DMS 273 treated with DMSO at 0.1 percent for 48 hours (cell line): ENCODE measurements around the gene CSGALNACT2.
"Not testable (repeated sequence)": the region's sequence is repeated elsewhere in the genome, so short reads cannot be mapped to it uniquely, and the experiment has no call there.

Experiments used
- DNase-seq: peaks from one replicate; lab custom pipeline; 2025; lab: John Stamatoyannopoulos, UW

The CSGALNACT2 gene

DNA sequence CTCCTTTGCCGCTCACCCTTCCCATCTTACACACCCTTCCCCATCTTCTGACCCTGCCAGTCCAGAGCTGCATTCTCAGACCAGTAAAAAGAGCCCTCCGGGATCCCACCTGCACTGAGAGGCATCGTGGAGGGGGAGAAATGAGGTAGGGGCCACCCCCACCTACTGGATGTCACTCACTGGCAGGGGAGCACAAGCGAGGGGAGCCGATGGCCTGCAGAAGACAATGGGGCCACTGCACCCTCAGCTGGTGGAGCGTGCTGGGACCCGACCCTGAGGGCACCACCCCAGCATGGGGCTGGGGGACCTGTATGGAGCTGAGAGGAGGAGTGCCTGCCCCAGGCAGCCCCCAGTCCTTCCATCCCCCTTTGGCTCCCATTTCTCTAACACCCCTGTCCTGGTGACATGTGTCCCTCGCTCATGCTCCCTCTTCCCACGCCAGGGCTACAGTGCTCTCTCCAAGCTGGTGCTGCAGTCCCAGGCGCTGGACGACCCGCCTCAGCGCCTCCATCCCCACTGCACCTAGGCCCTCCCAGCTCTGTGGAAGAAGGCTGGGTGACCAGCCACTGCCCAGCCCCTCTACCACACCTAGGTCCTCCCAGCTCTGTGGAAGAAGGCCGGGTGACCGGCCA, 78.8 kb downstream of the CSGALNACT2 start:
- no peak for DNase-seq

DNA sequence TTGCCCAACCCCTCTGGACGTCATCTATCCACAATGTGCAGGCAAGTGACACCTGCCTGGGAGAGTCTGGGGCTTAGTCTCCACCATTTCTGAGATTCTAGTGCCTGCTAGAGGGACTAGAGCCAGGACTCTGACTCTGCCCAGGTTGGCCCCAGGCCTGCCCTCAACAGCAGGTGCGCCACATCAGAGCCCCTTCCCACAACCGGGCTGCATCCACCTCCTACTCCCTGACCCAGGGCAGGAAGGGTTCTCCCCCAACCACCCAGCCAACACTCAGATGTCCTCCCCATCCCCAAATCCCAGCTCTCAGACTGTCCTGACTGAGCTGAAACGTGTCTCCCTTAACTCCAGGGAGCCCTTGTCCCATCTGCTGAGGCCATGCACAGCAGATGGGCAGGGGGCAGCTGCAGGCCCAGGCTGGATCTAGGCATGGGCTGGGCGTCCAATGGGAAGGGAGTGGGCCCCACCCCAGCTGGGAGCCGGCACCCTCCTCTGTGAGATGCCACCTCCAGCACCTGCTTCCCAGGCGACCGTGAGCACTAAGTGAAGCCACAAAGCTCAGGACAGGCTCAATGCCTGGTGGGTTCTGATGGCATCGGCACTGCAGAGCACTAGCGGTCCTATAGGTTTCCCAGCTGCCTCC, 79.4 kb downstream of the CSGALNACT2 start:
- peak; percentile 33 for DNase-seq

DNA sequence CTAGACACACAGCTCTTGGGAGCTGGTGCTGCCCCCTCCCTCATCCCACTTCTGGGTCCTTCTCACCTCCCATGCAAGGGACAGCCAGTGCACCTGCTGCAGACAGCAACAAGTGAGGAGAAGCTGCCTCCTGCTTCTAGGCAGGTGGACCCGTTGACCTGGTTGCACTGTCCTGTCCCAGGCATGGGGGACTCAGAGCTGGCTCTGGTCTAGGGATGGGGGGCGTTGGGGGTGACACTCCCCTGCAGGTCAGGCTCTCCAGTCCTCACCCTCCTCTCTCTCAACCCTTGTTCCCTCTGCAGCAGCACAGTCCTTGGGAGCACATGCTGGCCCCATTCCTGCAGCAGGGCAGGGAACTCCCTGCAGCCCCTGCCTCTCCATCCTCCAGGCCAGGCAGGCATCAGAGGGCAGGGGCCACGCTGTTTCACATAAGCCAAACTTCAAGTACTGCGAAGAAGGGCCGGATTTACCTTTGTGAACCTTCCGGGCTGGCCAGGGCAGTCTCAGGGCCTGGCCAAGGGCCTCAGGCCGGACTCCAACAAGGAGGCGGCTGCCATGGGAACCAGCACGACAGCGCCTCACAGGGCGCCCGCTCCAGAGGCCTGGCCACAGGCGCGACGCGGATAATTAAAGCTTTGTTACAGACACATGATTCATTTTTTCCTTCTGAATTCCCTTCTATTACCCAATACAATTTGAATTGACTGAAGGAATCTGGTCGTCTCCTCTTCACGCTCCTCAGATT, 80.1 kb downstream of the CSGALNACT2 start:
- DNase-seq: no peak

DNA sequence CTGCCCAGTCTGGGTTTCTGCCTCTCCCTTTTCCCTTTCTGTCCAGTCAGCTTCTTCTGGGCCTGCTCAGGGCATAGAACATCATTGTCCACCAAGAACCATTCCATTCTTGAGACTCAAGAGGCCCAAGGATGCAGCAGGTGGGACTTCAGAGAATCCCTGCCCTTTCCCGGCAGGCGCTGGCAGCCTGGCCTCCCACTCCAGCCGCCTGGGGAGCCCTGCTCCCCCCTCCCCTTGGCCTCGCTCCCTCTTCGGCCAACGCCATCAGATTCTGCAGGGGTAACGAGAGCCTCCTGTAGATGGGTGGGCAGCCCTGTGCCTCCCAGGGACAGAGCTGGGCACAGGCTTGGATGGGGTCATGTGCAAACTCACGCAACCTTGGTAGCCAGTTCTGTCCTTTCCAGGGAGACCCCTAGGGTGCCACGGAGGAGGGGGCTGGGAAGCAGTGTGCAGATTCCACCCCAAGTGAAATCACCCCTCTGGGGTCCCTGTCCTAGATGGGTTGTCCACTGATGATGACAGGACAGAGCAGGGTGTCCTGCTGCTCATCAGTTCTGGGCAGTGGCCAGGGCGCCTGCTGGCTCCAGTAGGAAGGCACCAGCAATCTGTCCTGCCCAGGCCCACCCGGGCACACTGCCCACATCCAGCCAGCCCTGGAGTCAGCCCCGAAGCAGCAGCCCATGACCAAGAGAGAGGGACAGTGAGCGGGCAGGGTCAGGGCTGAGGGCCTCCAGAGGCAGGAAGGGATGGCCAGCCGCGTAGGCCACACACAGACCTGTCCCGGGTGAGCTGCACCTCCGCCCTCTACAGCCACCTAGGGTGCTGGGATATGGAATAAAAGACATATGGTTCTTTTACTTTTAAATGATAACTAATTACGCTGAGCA, 80.9 kb downstream of the CSGALNACT2 start:
- DNase-seq: no peak

DNA sequence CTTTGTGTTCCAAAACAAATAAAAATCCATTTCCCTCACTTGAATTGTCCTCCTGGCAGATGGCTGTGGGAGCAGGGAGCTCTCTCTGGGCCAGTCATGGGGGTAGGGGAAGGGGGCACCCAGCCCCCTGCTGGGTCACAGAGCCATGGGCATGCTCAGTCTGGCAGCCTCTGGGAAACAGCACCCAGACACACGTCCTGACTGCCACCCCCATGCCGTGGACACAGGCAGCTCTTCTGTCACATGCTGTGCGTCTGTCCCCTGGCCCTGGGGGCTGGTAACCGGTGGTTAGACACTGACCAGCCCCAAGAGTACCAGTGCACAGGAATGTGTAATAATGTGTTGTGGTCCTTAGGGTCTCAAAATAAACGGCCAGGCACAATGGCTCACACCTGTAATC, 81.6 kb downstream of the CSGALNACT2 start:
- no peak for DNase-seq

DNA sequence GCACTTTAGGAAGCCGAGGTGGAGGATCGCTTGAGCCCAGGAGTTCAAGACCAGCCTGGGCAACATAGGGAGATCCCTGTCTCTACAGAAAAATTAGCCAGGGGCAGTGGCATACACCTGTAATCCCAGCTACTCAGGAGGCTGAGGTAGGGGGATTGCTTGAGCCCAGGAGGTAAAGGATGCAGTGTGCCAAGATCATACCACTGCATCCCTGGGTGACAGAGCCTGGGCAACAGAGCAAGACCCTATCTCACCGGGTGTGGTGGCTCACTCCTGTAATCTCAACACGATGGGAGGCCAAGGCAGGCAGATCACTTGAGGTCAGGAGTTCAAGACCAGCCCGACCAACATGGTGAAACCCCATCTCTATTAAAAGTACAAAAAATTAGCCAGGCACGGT, 82.0 kb downstream of the CSGALNACT2 start:
- not testable (repeated sequence) for DNase-seq

DNA sequence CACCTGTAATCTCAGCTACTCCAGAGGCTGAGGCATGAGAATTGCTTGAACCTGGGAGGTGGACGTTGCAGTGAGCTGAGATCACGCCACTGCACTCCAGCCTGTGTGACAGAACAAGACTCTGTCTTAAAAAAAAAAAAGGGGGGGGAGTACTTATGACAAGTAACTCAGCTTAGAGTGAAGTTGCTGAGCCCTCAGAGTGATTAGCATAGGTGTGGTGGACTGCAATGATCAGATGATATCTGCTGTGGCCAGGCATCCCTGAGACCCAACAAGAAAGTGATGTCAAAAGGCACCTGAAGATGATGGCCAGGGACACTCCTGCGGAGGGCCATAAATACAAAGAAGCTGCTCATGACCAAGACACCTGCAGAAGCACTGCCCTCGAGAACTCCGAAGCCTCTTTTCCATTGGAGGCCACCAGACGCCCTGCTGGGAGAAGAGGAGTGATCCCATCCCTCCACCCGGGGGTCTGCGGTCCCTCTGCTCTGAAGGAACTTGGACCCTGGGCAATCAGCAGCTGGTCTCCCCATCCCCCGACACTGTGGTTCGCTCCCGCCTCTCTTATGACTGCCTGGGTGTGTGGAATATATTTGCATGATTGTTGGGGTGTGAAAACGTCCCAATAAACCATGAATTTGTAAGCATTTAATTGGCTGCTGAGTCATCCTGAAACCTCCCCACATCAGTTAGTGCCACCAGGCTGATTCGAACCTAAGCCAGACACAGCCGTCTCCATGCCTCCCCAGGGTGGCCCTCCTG, 82.6 kb downstream of the CSGALNACT2 start:
- no peak for DNase-seq

DNA sequence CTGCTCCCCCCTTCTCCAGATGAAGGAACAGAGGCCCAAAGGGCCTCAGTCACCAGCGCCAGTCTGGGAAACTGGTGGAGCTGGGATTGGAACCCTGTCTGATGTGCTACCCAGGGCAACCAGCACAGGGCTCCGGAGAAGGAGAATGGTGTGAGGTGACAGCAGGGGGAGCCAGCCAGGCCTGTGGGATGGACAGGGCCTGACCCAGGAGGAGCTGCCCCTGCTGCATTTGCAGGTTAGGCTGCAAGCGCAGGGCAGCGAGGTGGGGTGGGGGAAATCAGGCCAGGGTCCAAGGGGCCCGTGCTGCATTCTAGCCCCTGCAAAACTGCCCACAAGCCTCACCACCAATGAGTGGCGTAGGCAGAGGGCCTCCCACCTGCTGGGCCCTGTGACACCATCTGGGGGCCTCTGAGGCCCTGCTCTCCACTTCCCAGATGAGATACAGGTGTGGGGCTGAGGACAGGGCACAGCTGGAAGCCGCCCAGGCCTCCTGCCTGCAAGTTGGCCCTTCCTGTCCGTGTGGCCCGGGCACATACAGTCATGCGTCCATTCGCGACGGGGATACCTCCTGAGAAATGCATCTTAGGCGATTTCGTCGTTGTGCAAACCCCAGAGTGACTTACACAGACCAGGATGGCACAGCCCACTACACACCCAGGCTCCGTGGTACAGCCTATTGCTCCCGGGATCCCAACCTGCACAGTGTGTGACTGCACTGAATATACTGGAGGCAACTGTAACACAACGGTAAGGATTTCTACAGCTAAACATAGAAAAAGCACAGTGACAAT, 83.4 kb downstream of the CSGALNACT2 start:
- DNase-seq: no peak

DNA sequence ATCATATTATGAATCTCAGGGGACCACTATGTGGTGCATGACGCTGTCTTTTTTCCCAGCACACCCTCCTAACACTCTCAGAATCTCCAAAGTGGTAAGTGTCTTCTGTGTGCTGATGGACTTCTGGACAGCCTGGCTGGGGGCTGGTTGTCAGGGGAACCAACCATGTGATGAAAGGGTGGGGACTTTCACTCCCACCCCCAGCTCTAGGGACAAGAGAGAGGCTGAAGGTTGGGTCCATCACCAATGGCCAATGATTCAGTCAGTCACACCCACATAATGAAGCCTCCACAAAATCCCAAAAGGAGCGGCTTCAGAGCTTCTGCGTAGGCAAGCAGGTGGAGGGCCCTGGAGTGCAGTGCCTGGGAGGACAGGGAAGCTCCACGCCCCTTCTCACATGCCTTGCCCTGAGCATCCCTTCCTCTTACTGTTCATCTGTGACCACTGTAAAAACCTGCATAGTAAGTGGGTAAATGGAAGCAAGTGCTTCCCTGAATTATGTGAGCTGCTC, 84.0 kb downstream of the CSGALNACT2 start:
- DNase-seq: no peak

DNA sequence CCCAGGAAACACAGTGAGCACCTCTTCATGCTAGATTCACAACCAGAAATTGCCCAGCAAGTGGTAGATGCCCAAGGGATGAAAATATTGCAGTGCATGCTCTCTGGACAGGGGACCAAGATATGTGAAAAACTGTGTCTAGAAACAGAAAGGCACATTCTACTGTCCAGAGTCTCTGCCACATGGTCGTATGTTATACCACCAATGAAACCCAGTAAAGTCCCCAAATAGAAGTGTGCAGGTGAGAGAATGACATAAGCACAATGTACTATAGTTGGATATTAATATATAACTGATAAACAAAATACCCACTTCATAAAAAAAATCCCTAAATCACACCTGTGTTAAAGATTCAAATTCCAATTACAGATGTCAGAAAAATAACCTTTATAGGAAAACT, 84.8 kb downstream of the CSGALNACT2 start:
- DNase-seq: no peak

DNA sequence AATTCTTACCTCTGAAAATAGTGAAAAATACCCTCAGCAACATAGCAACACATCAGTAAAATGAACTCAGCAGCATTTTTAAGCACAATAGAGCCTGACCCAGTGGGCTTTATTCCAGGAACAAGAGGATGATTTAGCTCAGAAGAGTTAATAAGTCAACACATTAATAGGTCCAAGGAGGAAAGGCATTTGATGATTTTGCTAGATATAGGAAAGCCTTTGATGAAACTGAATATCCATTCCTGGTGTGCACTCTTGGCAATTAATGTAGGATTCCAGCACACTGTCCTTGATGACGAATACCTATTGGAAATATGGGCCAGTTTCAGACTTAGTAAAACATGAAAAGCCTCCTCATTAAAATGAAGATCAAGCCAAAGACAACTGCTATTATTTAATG, 86.1 kb downstream of the CSGALNACT2 start:
- no peak for DNase-seq

DNA sequence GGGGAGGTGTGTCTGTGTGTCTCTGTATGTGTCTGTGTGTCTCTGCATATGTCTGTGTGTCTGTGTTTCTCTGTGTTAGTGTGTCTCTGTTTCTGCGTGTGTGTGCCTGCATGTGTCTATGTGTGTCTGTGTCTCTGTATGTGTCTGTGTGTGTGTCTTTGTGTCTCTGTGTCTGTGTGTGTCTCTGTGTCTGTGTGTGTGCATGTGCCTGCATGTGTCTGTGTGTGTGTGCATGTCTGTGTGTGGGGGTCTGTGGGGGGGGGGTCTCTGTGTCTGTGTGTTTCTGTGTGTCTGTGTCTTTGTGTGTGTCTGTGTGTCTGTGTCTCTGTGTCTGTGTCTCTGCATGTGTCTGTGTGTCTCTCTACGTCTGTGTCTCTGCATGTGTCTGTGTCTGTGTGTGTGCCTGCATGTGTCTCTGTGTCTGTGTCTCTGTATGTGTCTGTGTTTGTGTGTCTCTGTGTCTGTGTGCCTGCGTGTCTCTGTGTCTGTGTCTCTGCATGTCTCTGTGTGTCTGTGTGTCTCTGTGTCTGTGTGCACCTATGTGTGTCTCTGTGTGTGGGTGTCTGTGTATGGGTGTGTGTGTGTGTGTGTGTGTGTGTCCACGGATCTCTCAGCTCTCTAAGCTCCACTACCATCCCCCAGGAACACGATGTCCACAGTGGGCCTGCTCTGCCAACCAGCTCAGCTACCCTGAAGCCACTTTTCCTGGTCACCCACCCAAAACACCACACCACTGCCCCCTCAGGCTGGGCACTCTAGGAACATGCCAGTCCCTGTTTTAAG, 87.0 kb downstream of the CSGALNACT2 start:
- no peak for DNase-seq

DNA sequence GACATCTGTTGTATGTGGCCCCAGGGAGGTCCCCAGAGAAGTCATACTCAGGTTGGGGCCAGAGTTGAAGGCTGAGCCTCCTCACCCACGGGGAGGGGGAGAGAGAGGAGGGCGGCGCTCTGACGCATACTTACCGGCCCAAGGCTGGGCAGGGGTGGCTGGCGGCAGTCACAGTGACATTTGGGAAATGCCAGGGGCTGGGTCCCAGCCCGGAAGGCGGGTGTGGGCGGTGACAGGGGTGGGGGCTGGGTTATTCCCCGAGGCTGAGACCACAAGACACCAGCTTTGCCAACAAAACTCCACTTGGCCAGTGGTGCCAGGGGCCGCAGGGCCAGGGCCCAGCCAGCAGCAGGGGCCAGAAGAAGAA, 87.5 kb downstream of the CSGALNACT2 start:
- DNase-seq: no peak

DNA sequence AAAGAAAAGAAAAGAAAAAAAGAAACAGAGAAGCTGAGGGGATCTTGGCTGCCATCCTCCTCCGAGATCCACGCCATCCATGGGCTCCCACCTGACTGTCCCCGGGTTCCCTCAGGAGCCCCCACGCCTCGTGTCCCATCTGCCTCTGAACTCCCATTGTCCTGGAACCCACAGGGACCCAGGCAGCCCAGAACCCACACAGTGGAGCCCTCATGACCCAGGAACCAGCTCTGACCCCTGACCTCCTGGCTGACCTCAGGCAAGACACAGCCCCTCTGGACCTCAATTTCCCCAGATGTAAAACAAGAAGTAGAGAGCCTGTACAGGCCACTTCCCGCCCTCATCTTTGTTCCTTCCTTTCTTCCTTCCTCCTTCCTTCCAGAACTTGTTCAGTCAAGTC, 88.2 kb downstream of the CSGALNACT2 start:
- DNase-seq: no peak

DNA sequence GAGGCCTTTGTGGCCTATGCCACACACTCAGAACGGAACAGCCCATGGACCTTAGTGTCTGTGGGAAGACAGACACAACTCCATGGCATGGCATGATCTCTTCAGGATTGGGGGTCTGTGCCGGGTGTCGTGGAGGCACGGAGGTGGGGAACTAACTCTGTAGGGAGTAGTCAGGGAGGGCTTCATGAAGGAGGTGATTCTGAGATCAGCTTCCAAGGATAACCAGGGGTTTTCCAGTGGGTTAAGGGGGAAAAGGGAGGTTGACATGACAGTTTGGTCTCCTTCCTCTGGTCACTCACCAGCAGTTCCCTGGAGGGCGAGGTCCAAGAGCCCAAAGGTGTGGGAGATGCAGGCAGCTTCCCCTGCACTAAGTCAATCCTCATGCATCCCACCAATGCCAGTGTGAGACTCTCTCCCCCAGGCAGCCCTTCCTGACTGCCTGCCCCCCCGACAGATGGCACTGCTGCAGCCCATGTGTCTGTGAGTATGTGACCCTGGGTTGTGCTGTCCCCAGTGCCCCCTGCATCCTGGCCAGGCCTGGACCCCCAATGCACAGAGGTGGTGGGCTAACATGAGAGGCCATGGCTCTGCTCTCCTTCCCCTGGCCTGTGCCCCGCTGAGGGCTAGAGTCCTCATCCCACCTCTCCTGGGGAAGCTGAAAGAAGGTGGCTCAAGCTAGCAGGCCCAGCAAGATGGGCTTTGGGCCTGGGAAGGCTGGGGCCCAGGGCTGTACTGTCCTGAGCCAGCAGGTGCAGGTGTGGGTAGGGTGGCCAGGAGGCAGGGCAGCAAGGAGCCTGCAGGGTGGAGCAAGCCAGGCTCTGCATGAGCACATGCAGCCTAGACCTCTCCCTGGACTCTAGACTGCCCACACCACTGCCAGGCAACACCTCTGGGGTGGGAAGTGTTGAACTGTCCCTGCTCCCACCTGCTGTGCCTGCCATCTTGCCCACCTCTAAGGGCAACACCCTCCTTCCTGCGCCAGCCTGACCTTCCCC, 88.9 kb downstream of the CSGALNACT2 start:
- no peak for DNase-seq

DNA sequence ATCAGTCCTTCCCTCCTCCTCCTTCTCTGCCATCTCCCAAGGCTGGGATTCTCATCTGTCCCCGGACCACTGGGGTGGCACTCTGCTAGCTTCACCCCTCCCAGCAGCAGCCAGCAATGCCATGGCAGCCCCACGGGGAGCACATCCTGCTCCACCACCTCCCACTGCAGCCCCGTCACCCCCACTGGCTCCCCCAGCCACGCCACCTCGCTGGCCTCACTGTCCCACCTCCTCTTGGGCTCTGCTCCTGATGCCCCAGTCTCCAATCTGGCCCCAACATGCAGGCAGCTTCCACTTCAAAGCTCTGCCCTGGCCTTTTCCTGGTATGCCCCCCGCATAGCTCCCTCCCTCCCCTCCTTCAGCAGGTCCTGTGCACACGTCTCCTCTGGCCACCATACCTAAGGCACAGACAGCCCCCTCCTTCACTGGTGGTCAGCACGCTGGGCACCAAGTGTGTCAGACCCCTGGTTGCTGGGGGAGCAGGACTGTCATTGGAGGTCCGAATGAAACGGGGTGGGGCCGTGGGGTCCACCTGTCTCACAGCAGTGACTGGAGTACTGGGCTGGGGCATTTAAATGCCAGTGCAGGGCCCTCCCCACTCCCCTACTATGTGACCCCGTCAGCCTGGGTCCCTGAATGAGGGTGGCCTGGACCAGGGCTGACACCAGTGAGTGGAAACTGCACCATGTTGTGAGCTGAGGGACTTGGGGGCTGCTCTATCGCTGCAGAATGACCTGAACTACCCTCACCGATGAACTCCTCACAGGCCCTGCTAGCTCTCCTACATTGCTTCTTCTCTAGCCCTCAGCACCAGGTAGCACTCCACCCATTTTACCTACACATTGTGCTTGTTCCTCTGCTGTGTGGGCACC, 89.9 kb downstream of the CSGALNACT2 start:
- DNase-seq: no peak

DNA sequence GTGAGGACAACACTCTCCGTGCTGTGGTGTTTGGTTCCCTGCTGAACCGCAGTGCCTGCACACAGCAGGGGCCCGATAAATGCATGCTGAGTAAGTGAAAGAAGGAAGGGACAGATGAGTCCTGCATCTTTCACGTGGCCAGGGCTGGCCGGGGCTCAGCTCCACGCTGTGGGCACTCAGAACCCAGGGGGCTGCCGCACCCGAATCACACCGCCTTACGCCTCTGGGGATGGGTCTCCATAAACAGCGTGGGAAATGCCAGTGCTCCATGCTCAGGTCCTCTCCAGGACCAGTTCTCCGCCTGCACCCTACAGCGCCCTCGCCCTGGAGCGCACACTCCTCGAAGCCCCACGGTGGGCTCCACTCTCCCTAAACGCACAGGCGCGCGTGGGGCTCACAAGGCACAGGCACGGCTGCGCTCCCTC, 90.5 kb downstream of the CSGALNACT2 start:
- no peak for DNase-seq
